NCI-H524 treated with DMSO at 0.1 percent for 48 hours (cell line): ENCODE measurements around the gene SRGAP2C.
"Not testable (repeated sequence)": the region's sequence is repeated elsewhere in the genome, so short reads cannot be mapped to it uniquely, and the experiment has no call there.

Experiments
- DNase-seq: peaks from one replicate; lab custom pipeline; 2025; lab: John Stamatoyannopoulos, UW

Gene SRGAP2C

GRCh38 chr1:121385162-121385561 is 200.4 kb downstream of the SRGAP2C start:
- not testable (repeated sequence) for DNase-seq

GRCh38 chr1:121385563-121386288 is 201.0 kb downstream of the SRGAP2C start:
- DNase-seq = not testable (repeated sequence)

DNA sequence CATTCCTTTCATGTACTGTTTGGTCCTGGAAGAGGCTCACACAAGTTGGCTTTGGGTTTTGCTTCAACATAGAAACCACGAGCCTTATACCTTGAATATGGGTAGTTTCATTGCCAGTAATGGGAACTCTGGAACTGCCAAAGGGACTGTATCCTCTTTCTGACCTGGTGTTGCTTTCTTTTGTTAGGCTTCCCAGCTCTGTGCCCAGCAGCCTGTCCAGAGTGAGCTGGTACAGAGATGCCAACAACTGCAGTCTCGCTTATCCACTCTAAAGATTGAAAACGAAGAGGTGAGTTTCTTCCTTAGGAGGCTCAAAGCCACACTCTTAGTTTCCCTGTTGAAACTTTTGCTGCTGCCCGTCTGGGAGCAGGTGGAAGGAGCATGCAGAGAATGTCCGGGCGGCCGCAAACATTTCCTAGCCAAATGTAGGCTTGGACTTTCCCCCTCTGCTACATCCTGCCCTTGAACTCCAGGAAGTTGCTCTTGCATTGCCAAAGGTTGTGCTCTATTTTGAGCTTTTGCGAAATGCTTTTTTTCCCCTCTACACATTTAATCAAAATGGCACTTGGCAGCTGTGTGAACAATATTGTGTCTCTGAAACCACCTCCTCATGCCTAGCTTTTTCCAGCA is 201.7 kb downstream of the SRGAP2C start:
- DNase-seq = not testable (repeated sequence)

GRCh38 chr1:121389895-121390560 is 205.3 kb downstream of the SRGAP2C start:
- DNase-seq = not testable (repeated sequence)

GRCh38 chr1:121392130-121392529 is 207.4 kb downstream of the SRGAP2C start:
- DNase-seq = not testable (repeated sequence)

GRCh38 chr1:121395718-121396201 is 211.0 kb downstream of the SRGAP2C start:
- DNase-seq = not testable (repeated sequence)

GRCh38 chr1:121396335-121397081 is 211.7 kb downstream of the SRGAP2C start:
- not testable (repeated sequence) for DNase-seq

- DNase-seq = not testable (repeated sequence)
These were observed 212.3 kb downstream of the SRGAP2C start for GRCh38 chr1:121397101-121397500.

DNA sequence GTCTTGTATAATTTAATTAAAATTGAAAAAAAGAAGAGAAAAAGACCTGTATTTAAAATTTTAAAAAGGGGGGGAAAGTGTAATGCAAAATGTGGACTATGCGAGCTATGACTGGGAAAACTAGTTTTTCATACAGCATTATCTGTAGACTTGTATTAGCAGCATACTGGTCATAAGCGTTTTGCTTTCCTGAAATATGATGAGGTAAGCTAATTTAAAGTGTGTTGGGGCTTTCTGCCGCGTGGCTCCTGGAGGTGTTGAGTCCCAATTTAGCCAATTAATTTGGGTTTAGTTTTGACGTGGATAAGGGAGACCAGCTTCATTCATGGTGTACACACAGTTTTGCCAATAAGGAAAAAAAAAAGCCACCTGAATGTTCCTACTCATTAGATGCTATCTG is 214.4 kb downstream of the SRGAP2C start:
- DNase-seq = not testable (repeated sequence)

GRCh38 chr1:121400108-121400507 is 215.3 kb downstream of the SRGAP2C start:
- DNase-seq = not testable (repeated sequence)

DNA sequence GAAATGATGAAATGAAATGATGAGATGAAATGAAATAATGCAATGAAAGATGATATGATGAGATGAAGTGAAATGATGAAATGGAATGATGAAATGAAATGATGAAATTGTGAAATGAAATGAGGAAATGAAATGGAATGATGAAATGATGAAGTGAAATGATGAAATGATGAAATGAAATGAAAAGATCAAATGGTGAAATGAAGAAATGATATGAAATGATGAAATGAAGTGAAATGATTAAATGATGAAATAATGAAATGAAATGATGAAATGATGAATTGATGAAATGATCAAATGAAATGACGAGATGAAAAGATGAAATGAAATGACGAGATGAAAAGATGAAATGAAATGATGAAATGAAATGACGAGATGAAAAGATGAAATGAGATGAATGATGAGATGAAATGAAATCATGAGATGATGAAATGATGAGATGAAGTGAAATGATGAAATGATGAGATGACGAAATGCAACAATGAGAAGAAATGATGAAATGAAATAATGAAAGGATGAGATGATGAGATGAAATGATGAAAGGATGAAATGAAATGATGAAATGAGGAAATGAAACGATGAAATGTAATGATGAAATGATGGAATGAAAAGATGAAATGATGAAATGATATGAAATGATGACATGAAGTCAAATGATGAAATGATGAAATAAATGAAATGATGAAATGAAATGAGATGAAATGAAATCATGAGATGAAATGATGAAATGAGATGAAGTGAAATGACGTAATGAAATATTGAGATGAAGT is 216.0 kb downstream of the SRGAP2C start:
- DNase-seq = not testable (repeated sequence)

DNA sequence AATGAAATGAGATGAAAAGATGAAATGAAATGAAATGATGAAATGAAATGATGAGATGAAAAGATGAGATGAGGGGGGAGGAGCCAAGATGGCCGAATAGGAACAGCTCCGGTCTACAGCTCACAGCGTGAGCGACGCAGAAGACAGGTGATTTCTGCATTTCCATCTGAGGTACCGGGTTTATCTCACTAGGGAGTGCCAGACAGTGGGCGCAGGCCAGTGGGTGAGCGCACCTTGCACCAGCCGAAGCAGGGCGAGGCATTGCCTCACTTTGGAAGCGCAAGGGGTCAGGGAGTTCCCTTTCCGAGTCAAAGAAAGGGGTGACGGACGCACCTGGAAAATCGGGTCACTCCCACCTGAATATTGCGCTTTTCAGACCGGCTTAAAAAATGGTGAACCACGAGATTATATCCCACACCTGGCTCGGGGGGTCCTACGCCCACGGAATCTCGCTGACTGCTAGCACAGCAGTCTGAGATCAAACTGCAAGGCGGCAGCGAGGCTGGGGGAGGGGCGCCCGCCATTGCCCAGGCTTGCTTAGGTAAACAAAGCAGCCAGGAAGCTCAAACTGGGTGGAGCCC is 216.7 kb downstream of the SRGAP2C start:
- not testable (repeated sequence) for DNase-seq

DNA sequence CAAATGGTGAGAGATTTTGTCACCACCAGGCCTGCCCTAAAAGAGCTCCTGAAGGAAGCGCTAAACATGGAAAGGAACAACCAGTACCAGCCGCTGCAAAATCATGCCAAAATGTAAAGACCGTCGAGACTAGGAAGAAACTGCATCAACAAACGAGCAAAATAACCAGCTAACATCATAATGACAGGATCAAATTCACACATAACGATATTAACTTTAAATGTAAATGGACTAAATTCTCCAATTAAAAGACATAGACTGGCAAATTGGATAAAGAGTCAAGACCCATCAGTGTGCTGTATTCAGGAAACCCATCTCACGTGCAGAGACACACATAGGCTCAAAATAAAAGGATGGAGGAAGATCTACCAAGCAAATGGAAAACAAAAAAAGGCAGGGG is 218.5 kb downstream of the SRGAP2C start:
- not testable (repeated sequence) for DNase-seq

GRCh38 chr1:121408354-121408753 is 223.6 kb downstream of the SRGAP2C start:
- DNase-seq = no peak

DNA sequence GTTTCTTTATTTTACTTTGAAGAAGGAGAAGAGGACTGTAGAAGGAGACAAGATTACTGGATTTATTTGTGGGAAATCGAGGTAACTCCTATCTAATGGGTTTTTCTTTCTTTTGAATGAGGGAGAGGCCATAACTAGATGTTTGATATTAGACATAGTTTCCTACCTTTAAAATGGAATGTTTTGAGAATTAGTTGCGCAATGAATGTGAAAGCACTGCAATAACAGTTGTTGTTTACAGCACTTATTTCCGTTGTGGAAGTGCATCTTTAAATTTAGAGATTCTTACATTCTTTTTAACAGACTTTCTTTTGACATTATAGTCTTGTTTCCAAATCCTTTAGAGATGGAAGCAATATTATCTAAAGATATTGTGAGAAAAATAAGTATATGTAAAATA is 229.0 kb downstream of the SRGAP2C start:
- DNase-seq = no peak

- no peak for DNase-seq
These were observed 230.1 kb downstream of the SRGAP2C start for GRCh38 chr1:121414905-121415304.

DNA sequence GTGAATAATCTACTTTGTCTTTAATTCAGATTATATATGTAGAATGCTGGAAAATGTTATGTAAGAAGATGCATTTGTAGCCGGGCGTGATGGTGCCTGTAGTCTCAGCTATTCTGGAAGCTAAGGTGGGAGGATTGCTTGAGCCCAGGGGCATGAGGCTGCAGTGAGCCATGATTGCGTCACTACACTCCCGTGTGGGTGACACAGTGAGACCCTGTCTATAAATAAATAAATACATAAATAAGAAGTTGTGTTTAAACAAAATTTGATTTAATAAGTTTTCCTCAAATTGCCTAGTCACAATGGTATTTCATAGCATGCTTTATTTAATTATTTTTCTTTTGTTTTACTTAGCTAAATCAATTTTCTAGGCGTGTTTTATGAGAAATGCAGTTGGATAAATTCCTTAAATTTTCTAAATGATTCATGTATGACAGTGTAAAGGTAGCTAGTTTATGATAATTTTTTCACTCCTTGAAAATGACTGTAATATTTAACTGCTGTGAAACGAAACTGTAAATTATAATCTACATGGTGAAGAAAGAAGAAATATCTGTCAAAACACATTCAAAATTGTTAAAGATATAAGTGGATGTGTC is 232.6 kb downstream of the SRGAP2C start:
- DNase-seq = no peak

GRCh38 chr1:121418369-121419049 is 233.7 kb downstream of the SRGAP2C start:
- DNase-seq = no peak

DNA sequence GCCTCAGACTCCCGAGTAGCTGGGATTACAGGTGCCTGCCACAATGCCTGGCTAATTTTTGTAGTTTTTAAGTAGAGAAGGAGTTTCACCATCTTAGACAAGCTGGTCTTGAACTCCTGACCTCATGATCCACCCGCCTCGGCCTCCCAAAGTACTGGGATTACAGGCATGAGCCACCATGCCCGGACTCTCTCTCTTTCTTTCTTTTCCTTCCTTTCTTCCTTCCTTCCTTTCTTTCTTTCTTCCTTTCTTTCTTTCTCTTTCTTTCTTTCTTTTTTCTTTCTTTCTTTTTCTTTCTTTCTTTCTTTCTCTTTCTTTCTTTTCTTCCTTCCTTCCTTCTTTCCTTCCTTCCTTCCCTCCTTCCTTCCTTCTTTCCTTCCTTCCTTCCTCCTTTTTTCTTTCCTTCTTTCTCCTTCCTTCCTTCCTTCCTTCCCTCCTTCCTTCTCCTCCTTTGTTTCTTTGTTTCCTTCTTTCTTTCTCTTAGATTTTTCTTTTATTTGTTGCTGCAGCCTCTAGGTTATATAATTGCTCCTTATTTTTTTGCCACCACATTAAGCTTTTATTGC is 234.4 kb downstream of the SRGAP2C start:
- DNase-seq = not testable (repeated sequence)
